DOHH2 (cell line): Measurements from ENCODE around the gene ALX4.

Experiments
- H3F3A ChIP-seq: fragments of 200-600 bp; sonication (generic), shearing (Covaris generic); 2 replicates; pipeline ENCODE4 v1.6.0; 2016; ENCODE audit warnings: antibody characterized with exemption, mild to moderate bottlenecking; ENCODE audit not compliant: control insufficient read depth, insufficient read depth
- H3K27ac ChIP-seq: fragments of 200-600 bp; sonication (generic); 2 replicates; pipeline ENCODE4 v1.5.1; 2014; ENCODE audit warnings: low read depth, mild to moderate bottlenecking, low read length, moderate library complexity
- H3K27me3 ChIP-seq: fragments of 200-600 bp; sonication (generic); 2 replicates; pipeline ENCODE4 v1.6.1; 2014; ENCODE audit warnings: mild to moderate bottlenecking, low read length, mixed read lengths; ENCODE audit not compliant: control insufficient read depth
- H3K36me3 ChIP-seq: fragments of 200-600 bp; sonication (generic); 2 replicates; pipeline ENCODE4 v1.6.1; 2014; ENCODE audit warnings: mild to moderate bottlenecking, low read length, moderate library complexity, mixed read lengths; ENCODE audit not compliant: control insufficient read depth
- H3K4me1 ChIP-seq: fragments of 200-600 bp; sonication (generic); 2 replicates; pipeline ENCODE4 v1.6.1; 2014; ENCODE audit warnings: mild to moderate bottlenecking, low read length, mixed read lengths; ENCODE audit not compliant: control insufficient read depth
- H3K4me2 ChIP-seq: fragments of 200-600 bp; sonication (generic); 2 replicates; pipeline ENCODE4 v1.6.0; 2014; ENCODE audit warnings: mild to moderate bottlenecking, low read length, moderate library complexity
- H3K4me3 ChIP-seq: fragments of 200-600 bp; sonication (generic); 2 replicates; pipeline ENCODE4 v1.5.1; 2014; ENCODE audit warnings: mild to moderate bottlenecking, low read length, mixed read lengths
- H3K79me2 ChIP-seq: fragments of 200-600 bp; sonication (generic); 2 replicates; pipeline ENCODE4 v1.6.1; 2014; ENCODE audit warnings: mild to moderate bottlenecking, low read length, mixed read lengths; ENCODE audit not compliant: control insufficient read depth
- H3K9me2 ChIP-seq: fragments of 200-600 bp; sonication (generic); replicated peaks from 2 replicates; pipeline ENCODE4 v1.6.1; 2014; ENCODE audit warnings: mild to moderate bottlenecking, low read length, mixed read lengths; ENCODE audit not compliant: control insufficient read depth
- H3K9me3 ChIP-seq: fragments of 200-600 bp; sonication (generic); 2 replicates; pipeline ENCODE4 v1.6.1; 2014; ENCODE audit warnings: antibody characterized with exemption, low read length, mixed read lengths; ENCODE audit not compliant: control insufficient read depth, insufficient read depth
- H4K20me1 ChIP-seq: fragments of 200-600 bp; sonication (generic); 2 replicates; pipeline ENCODE4 v1.6.0; 2014; ENCODE audit warnings: low read depth, mild to moderate bottlenecking, antibody characterized with exemption, low read length, moderate library complexity; ENCODE audit not compliant: control insufficient read depth, insufficient read depth
- CTCF ChIP-seq: fragments of 200-600 bp; sonication (generic); IDR thresholded peaks from one replicate; pipeline ENCODE4 v1.5.1; 2014; ENCODE audit warnings: antibody characterized with exemption, mild to moderate bottlenecking, low read depth, low read length; ENCODE audit not compliant: poor library complexity, severe bottlenecking
- EZH2phosphoT487 ChIP-seq: fragments of 200-600 bp; sonication (generic); IDR thresholded peaks from 2 replicates; pipeline ENCODE4 v1.6.1; 2017; ENCODE audit warnings: borderline replicate concordance, mild to moderate bottlenecking, antibody characterized with exemption, low read length, moderate library complexity, mixed read lengths

Gene ALX4

DNA sequence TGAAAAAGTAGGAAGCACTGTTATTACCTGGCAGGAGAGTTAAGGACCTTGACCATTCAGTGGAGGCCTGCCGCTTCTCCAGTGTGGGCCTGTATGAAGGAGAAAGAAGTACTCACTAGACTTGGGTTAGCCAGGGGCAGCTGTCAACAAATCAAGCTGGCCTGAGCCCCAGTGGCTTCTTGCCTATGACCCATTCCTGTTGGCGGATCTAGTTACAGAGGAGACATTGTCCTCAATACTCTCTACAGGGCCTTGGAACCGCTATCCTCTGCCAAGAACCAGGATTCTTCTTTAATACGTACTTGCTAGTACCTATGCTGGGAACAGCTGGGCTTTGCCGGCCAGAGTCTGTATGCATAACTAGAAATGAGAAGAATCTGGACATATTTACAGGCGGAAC lies 68.1 kb downstream of the ALX4 start:
- H3K4me3 ChIP-seq: no peak overlapping the region
- H3K4me2 ChIP-seq: no peak overlapping the region
- H3F3A ChIP-seq: no peaks in the 10 kb centered on the region
- no peaks in the 10 kb centered on the region for H3K27me3 ChIP-seq
- no peaks in the 10 kb centered on the region for H3K36me3 ChIP-seq
- no peaks in the 10 kb centered on the region for H3K79me2 ChIP-seq
- no peaks in the 10 kb centered on the region for H3K9me3 ChIP-seq
- TF ChIP-seq EZH2phosphoT487 (no peak), CTCF (no peak)
- no peak overlapping the region for H3K27ac ChIP-seq
- H3K9me2 ChIP-seq: no peaks in the 10 kb centered on the region
- no peaks in the 10 kb centered on the region for H3K4me1 ChIP-seq
- H4K20me1 ChIP-seq: no peaks in the 10 kb centered on the region

DNA sequence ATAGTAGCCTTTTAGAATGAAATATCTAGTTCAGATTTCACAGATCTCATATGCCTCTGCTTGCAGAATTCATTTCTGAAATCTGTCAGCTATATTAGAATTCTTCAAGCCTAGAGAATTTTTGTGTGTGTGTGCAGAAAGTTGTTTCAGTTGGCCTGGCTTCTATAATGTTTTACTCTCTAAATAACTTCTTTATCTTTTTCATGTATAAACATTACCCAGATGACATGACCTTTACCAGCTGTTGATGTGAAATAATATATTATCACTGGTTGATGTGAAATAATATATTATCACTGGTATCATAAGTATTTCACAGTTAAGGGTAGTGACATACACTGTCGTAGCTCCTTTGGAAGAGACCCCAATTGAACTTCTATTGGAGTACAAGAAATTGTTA lies 72.8 kb downstream of the ALX4 start:
- Histone ChIP-seq H3K36me3 (peaks cover 4% of the 10 kb centered on the region; the same call in 1 of the 2 replicates), H3K9me2 (no peaks in the 10 kb centered on the region), H3F3A (no peaks in the 10 kb centered on the region), H3K27ac (no peak overlapping the region), H4K20me1 (no peaks in the 10 kb centered on the region), H3K4me3 (no peak overlapping the region), H3K4me1 (no peaks in the 10 kb centered on the region), H3K9me3 (no peaks in the 10 kb centered on the region), H3K79me2 (no peaks in the 10 kb centered on the region), H3K27me3 (no peaks in the 10 kb centered on the region), H3K4me2 (no peak overlapping the region)
- TF ChIP-seq EZH2phosphoT487 (no peak), CTCF (no peak)

GRCh38 chr11:44236296-44236695 lies 73.6 kb downstream of the ALX4 start:
- H3K79me2 ChIP-seq: no peaks in the 10 kb centered on the region
- no peaks in the 10 kb centered on the region for H4K20me1 ChIP-seq
- no peaks in the 10 kb centered on the region for H3K9me3 ChIP-seq
- H3K4me1 ChIP-seq: no peaks in the 10 kb centered on the region
- no peaks in the 10 kb centered on the region for H3K27me3 ChIP-seq
- H3F3A ChIP-seq: no peaks in the 10 kb centered on the region
- no peaks in the 10 kb centered on the region for H3K9me2 ChIP-seq
- no peak overlapping the region for H3K4me3 ChIP-seq
- no peak overlapping the region for H3K27ac ChIP-seq
- no peak overlapping the region for H3K4me2 ChIP-seq
- TF ChIP-seq EZH2phosphoT487: no peak
- TF ChIP-seq CTCF: no peak
- H3K36me3 ChIP-seq: peaks cover 4% of the 10 kb centered on the region; the same call in 1 of the 2 replicates
